DMS53 treated with DMSO at 0.1 percent for 48 hours (cell line): Measurements from ENCODE around the gene MT2A.
A peak's percentile ranks its signal among the peaks of the same experiment; 100 is the strongest.
"Not testable (repeated sequence)": the region's sequence is repeated elsewhere in the genome, so short reads cannot be mapped to it uniquely, and the experiment has no call there.

Experiments
- DNase-seq: peaks from one replicate; lab custom pipeline; 2025; ENCODE audit not compliant: unreplicated experiment; lab: John Stamatoyannopoulos, UW

MT2A gene

DNA sequence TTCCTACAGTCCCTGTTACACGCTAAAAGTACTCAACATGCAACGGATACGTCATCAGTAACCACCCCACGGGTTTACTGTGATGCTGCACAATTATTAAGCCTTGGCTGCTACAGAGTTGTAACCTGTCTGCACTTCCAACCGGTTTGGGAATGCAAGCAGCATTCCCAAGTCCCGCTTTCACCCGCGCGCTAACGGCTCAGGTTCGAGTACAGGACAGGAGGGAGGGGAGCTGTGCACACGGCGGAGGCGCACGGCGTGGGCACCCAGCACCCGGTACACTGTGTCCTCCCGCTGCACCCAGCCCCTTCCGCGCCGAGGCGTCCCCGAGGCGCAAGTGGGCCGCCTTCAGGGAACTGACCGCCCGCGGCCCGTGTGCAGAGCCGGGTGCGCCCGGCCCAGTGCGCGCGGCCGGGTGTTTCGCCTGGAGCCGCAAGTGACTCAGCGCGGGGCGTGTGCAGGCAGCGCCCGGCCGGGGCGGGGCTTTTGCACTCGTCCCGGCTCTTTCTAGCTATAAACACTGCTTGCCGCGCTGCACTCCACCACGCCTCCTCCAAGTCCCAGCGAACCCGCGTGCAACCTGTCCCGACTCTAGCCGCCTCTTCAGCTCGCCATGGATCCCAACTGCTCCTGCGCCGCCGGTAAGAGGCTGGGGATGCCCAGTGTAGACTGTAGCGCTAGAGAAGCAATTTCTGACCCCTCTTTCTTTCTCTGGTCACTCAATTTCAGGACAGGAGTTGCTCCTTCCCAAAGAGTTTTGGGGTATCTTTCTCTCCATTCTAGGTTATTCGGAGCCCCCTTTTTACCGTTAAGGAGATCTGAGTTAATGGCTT is at the start of gene MT2A:
TSS of gene MT2A (plus strand) at position 542 of the 833 bp plus-strand sequence. CDS start at position 614, 72 bp downstream.
- peak; percentile 97 for DNase-seq

DNA sequence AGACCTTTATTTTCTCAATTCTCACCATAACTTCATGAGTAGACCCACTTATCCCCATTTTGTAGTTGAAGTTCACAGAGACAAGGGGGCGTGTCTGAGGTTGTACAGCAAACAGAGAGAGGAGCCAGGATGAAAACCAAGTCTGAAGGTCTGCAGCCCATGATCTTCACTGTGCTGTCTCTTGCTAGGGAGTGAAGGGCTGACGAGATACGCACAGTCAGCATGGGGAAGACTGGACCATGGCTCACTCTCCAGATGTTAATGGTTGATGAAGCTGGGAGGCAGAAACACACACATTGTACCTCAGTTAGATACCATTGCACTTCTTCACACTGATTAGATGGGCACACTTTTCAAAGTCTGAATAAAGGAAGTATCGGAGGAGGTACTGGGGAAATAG is 49.3 kb upstream of the MT2A start:
- DNase-seq = no peak

DNA sequence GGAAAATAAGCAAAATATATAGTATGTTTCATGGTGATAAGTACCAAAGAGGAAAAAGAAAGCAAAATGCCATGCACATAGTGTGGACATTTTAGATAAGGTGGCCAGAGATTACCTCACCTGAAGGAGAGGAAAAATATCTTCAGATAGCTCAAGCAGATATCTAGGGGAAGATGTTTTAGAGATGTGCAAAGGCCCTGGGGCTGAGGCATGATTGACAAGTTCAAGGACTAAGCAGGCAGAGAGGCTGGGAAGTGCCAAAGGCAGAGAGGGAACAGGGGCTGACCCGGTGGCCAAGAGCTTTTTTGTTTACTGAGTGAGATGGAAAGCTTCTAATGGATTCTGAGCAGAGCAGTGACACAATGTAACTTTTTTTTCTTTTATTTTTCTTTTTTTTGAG is 47.9 kb upstream of the MT2A start:
- no peak for DNase-seq

DNA sequence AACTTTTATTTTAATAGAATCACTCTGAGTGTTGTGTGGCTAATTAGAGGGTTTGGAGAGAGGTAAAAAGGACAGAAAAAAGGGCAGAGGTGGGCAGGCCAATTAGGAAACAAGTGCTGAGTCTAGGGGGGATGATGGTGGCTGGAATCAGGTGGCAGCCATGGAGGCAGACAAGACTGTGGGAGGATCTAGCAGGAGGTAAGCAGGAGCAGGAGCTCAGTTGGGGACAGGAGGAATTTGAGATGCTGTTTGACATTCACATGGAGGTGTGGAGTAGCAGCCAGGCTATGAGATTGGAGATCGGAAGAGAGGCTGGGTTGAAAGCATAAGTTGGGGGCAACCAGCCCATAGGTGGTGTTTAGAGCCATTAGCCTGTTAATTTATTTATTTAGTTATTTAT is 47.3 kb upstream of the MT2A start:
- DNase-seq = no peak

DNA sequence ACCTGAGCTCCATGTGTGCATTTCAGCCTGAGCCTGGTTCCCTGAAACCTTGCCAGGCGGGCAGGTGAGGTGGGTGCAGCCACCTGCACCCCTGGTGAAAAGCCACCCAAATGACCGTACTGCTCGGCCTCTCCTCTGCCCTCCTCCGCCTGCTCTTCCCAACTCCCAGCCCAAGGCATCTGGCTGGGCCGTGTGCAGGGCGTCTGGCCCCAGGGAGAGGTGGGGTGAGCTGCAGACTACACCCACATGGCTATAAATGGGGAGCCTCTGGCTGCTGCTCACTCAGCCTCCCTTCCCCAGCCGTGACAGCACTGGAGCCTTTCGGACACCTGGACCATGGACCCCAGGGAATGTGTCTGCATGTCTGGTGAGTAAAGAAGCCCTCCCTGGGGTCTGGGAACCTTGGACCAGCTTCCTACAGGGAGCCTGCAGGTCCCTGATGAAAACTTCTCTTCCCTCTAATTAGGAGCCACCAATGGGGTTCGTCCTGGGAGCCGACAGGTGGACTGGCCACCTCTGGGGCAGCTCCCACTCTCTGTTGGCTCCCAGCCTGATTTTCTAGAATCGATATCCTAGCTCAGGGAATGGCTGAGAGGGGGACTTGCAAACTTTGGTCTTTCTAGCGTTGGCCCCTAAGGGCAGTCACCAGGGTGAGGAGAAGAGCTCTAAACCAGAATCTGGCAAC is 43.4 kb upstream of the MT2A start, which contains the start of gene MT4:
TSS of gene MT4 (plus strand) at position 281 of the 685 bp plus-strand sequence. CDS start at position 337, 56 bp downstream.
- DNase-seq = no peak

DNA sequence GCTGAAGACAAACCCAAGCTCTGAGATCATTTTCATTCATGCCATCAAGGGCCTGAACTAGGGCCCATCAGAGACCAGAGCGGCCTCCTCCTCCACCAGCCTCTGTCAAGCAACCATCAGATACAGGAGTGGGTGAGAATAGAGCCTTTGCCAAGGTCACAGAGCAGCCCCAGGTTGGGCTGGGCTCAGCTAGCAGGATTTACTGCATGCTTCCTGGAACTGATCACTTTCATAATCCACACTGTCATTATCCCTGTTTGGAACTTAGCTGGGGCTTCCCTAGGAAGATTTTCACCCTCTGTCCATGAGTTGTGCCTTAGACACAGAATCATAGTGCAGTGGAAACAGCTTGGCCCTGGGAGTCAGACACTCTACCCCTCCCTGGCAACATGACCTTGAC is 38.4 kb upstream of the MT2A start:
- DNase-seq = no peak

DNA sequence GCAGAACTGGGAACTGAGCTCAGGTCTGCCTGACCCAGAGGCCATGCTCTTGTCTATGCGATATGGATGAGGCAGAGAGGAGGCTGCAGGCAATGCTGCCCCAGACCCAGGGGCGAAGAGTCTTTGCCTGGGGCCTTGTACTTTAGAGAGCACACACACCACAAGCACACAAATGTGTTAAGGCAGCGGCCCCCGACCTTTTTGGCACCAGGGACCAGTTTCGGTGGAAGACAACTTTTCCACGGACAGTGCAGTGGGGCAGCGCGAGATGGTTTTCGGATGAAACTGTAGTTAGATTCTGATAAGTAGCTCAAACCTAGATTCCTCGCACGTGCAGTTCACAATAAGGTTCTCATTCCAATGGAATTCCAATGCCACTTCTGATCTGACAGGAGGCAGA is 36.9 kb upstream of the MT2A start:
- no peak for DNase-seq

DNA sequence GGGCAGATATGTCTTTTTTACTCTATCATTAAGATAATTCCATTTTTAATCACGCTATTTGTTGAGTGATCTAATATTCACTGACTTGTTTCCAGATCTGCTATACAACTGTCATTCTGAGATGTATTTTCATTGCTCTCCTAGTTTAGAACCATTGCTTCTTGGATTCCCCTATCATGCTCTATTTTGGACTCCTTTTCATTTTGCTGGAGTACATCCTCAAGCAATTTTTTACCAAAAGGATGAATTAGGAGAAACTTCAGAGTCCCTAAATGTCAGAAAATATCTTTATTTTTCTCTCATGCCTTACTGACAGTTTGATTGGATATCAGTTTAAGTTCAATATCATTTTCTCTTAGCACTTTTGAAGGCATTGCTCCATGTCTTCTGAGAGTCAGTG is 33.8 kb upstream of the MT2A start:
- no peak for DNase-seq

DNA sequence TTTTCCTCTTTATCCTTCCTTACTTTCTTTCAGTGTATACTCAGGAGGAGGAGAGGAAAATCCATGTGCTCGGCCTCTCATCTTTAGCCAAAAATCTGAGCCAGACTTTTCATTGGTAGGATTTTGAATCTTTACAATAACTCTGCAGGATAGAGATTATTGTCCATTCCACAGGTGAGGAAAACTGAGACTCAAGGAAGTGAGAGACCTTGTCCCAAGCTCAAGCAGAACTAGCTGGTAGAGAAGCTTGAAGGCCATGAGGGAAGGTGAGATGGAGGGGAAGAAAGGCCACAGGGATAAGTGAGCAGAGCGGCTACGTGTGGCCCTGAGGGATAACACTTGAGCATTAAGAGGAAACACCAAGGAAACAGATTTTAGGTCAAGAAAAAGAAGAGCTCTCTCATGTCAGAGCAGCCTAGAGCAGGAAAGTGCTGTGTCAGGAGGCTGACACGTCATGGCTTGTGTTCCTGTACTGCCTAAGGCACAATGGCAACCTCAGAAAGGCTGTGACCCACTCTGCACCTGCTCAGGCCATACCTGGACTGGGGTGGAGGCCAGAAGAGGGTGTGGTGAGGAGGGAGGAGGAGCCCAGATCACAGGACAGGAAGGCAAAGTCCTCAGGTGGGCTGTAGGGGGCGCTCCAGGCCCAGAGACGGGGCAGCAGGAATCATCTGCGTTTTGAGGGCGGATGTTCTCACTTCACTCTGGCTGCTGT is 31.6 kb upstream of the MT2A start:
- peak; percentile 92 for DNase-seq

DNA sequence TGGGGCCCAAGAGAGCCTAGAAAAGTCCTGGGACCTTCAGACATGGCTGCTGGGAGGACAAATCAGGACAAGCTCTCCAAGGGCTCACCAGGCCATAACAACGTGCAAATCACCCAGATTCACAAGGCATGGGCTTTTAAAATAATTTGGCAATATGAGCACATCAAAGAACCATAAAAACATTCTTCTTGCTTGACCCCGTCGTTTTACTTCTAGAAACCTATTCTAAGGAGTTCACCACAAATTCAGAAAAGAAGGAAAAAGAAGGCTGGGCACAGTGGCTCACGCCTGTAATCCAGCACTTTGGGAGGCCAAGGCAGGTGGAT is 31.1 kb upstream of the MT2A start:
- no peak for DNase-seq

DNA sequence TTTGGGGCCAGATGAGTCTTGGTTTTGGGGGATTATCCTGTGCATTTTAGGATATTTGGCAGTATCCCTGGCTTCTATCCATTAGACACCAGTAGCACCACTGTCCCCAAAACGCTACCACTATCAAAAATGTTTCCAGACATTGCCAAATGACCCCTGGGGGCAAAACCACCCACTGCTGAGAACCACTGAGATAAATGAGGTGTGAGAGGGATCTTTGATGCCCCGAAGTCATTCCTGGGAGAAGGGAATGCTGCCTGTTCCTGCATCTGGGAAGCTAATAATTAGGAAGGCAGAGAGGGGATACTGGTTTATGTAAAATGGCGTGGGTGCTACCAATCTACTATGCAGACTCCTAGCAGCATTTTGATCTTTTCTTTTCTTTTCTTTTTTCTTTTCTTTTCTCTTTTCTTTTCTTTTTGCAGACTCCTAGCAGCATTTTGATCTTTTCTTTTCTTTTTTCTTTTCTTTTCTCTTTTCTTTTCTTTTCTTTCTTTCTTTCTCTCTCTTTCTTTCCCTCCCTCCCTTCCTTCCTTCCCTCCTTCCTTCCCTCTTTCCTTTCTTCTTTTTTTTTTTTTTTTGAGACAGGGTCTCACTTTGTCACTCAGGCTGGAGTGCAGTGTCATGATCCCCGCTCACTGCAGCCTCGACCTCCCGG is 27.9 kb upstream of the MT2A start:
- no peak for DNase-seq

DNA sequence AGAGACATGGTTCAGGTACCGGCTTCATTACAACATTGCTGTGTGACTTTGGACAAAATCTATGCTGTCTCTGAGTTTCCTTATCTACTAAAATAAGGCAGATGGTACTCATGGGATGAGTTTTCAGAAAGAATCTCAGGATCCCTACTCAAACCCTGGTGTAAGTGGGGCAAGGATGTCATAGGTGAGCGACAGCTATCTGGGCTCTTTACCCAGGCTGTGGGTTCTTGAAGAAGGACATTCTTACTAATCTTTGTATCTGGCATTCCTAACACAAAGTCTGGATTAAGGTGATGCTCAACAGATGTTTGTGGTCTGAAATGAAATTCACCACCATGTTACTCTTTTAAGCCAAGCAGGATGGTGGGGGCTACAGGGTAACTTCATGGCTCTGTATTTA is 25.5 kb upstream of the MT2A start:
- DNase-seq = not testable (repeated sequence)

DNA sequence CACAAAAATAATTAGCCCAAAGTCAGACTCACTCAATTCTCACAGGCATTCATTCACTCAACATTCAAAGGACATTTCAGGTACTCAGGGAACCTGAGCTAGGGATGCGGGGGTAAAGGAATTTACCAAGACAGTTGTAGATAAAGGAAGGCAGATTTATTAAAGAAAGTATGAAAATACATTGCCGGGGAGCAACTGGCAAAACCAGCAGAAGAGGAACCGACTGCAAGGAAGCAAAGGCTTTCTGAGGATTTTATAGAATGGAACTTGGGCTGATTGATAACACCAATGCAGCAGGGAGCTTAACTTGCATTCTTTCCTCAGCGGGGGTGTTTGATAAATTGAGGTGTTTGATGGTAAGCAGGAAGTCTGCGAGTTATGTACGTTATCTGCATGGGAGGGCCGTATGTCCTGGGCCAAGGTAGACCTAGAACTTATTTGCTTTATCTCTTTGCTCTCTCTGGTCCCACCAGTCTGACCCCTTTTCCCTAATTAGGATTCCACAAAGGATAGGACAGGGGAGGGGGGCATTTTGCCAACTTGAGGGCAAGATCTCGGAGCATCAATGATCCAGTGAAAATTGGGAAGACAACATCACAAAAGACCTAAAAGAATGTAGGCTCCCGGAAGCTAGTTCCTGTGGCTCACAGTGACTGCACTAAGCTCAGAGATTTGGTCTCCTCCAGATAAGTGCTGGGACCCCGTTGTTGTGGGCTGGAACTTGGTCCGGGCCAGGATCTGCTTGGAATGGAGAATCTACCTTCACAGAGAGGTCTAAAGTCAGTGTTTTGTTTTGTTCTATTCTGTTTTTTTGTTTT is 24.8 kb upstream of the MT2A start:
- DNase-seq = no peak

DNA sequence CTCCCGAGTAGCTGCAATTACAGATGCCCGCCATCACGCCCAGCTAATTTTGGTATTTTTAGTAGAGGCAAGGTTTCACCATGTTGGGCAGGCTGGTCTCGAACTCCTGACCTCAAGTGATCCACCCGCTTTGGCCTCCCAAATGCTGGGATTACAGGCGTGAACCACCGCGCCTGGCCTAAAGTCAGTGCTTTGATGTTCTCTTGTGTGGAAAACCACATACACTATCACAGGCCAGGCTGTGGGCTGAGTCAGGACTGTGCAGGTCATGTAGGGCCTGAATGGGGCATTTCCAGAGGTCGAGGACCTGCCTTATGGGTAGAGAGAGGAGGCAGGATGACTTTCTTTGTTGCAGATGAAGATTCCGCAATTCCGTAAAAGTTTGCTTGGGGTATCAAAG is 24.1 kb upstream of the MT2A start:
- no peak for DNase-seq

DNA sequence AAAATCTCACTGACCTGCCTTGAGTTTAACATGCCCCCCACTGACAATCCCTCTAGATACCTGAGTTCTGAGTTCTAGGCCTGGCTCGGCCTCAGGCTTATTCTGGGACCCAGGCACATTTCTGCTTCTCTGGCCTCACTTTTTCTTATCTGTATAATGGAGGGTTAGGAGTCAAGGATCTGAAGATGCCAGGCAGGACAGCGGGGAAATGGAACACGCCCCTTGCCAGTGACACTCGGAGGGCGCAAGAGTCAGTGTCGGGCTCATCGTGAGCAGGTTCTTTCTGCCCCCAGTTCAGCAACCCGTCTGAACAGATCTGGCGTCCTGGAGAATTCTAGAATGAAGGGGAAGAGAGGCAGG is 19.6 kb upstream of the MT2A start:
- DNase-seq = peak; percentile 5

DNA sequence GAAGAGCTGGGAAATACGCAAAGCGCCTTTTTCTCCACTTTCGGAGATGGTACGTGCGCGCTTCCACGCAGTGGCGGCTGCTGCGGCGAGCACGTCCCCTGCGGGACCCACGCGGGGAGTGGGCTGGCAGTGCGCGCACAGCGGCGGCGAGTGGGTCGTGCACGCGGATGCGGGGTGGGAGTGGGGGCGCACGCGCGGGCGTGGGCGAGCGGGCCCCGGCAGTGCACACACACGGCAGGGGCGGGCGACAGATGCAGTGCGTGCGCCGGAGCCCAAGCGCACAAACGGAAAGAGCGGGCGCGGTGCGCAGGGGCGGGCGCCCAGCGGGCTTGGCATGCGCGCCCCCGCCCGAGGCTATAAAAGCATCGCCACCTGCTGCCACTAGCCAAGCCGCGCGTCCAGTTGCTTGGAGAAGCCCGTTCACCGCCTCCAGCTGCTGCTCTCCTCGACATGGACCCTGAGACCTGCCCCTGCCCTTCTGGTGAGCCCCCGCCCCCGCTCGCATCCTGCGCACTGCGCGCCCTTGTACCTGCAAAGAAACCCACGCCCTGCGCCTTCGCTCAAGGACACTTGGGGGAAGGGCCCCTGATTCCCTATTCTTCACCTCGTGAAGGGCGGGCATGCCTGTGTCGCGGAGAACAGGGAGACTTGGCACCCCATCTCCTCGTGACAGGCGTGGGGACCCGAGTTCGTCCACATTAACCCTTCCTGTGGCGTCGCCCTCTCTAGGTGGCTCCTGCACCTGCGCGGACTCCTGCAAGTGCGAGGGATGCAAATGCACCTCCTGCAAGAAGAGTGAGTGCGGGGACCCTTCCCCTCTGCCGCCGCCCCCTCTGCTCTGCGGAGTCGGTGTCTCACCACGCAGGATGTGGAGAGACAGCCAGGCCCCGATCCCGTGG is 19.0 kb upstream of the MT2A start, which contains the start of gene MT3:
TSS of gene MT3 (plus strand) at position 388 of the 899 bp plus-strand sequence. CDS start at position 451, 63 bp downstream.
- peak; percentile 15 for DNase-seq

DNA sequence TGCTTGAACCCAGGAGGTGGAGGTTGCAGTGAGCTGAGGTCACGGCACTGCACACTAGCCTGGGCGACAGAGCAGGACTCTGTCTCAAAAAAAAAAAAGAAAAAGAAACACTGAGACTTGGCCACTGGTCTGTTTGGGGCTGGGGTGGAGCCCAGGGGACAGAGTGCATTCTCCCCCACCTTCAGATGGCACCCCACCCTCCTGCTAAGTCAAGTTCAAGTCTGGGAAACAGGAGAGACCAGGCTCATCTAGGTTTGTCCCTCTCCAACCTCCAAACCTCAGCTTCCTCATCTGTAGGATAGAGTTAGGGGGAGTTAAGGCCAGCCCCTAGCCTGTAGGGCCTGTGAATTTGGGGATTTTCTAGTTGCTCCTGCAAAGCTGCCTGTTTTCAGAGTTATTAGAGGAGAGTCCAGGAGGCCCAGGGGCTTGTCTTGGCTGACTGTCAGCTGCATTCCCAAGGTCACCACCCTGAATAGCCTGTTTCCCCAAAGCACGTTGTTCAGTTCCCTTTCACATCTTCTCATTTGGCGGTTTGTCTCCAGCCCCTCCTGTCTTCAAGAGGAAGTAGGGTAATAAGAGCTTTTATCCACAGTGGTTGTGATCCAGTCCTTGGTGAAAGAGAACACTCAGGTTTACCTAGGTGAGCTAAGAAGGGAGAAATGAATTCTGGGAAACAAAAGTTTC is 16.9 kb upstream of the MT2A start:
- no peak for DNase-seq

DNA sequence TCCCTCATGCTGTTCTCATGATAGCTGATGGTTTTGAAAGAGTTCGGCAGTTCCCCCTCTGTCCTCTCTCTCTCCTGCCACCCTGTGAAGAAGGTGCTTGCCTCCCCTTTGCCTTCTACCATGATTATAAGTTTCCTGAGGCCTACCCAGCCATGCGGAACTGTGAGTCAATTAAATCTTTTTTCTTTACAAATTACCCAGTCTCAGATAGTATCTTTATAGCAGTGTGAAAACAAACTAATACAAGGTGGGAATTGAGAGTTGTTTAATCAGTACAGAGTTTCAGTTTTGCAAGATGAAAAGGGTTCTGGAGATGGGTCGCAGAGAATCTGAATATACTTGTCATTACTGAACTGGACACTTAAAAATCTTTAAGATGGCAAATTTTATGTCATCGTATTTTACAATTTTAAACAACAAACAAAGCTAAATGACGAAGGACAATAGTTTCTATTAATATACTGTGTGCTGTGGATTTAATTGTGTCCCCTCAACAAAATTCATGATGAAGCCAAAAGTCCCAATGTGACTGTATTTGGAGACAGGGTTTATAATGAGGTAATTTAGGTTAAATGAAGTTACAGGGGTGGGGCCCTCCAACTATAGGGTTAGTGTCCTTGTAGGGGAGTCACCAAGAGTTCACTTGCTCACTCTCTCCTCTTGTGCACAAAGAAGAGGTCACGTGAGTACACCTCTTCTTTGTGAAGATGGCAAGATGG is 14.7 kb upstream of the MT2A start:
- no peak for DNase-seq
